ENCODE results near the gene MRPL20. TPM values are rescaled to one million over a fixed set of nuclear protein-coding genes. Genes with fewer than 3 reads are reported as not detected.

MRPL20 gene
- polyA plus RNA-seq, 1 of the 3 experiments (the other 2 are of a cell fraction) = 210 TPM

DNA sequence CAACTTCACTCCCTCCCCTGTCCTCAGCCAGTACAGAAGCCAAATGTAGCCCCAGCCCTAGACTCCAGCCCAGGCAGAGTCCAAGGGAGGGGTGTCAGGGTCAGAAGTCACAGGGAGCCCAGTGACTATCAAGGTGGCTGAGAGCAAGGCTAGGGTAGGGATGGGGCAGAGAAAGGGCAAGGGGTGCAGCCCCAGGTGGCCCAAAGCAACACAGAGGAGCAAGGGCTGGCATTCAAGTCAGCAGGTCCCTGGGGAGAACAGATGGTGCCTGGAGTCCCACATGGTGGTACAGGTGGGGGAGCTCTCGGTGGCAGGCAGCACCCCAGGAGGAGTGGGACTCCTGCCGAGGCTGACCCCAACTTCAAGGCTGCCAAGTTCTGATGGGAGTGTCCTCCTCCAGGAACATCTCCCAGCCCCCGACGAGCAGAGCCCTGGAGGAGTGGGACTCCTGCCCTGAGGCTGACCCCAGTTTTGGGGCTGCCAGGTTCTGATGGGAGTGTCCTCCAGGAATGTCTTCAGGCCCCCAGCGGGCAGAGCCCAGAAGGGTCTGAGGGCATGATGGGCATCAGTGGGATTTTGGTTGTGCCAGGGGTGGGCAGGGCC is 54.2 kb downstream of the MRPL20 start:
- DNase-seq = no peak
- H3K4me1 ChIP-seq (ENCODE audit: control insufficient read depth in 1 of 2, insufficient read depth in 2 of 2, low read depth in 1 of 2, low read length in 1 of 2) = peaks cover 0 to 40% of the 10 kb centered on the region in 2 experiments; a peak in 1 of 4 replicates
- POLR2A ChIA-PET = interaction anchor here (0.6 kb wide), 1 partner anchor 23 kb away, joined by 3 read pairs; no protein-coding TSS in a partner anchor
- H2AFZ ChIP-seq (ENCODE audit: low read depth) = no peak overlapping the region
- H3F3A ChIP-seq (replicated peaks; ENCODE audit: insufficient read depth) = peaks cover 5% of the 10 kb centered on the region
- TF ChIP-seq TAF1 (IDR thresholded peaks at IDR 0.05; ENCODE audit: borderline replicate concordance, low read depth, low read length) (no peak), SMC3 (IDR thresholded peaks at IDR 0.05; ENCODE audit: low read depth, low read length) (no peak), TEAD4 (IDR thresholded peaks at IDR 0.05; ENCODE audit: borderline replicate concordance, insufficient read depth) (no peak), EP300 (IDR thresholded peaks at IDR 0.05; ENCODE audit: borderline replicate concordance in 1 of 2, low read depth in 1 of 2, low read length in 1 of 2) (no peak), JUND (IDR thresholded peaks at IDR 0.05) (no peak; the same call in 1 of the 2 replicates), YY1 (IDR thresholded peaks at IDR 0.05; ENCODE audit: low read depth) (no peak), CHD2 (IDR thresholded peaks at IDR 0.05; ENCODE audit: low read length, partially characterized antibody) (no peak), NFIC (IDR thresholded peaks at IDR 0.05; ENCODE audit: borderline replicate concordance) (no peak), MEF2A (IDR thresholded peaks at IDR 0.05; ENCODE audit: borderline replicate concordance, low read depth) (no peak), POLR2AphosphoS5 (IDR thresholded peaks at IDR 0.05; ENCODE audit: low read depth, low read length) (peak; percentile 34; the same call in 1 of the 2 replicates)
- TF ChIP-seq, protein P1, sequence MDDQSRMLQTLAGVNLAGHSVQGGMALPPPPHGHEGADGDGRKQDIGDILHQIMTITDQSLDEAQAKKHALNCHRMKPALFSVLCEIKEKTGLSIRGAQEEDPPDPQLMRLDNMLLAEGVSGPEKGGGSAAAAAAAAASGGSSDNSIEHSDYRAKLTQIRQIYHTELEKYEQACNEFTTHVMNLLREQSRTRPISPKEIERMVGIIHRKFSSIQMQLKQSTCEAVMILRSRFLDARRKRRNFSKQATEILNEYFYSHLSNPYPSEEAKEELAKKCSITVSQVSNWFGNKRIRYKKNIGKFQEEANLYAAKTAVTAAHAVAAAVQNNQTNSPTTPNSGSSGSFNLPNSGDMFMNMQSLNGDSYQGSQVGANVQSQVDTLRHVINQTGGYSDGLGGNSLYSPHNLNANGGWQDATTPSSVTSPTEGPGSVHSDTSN (IDR thresholded peaks at IDR 0.05) = peak; percentile 14; the same call in 1 of the 2 replicates
- TF ChIP-seq, protein P2, sequence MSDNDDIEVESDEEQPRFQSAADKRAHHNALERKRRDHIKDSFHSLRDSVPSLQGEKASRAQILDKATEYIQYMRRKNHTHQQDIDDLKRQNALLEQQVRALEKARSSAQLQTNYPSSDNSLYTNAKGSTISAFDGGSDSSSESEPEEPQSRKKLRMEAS (IDR thresholded peaks at IDR 0.05; ENCODE audit: low read depth) = no peak
- no peaks in the 10 kb centered on the region for H3K9me2 ChIP-seq
- H3K9me3 ChIP-seq = no peaks in the 10 kb centered on the region
- CTCF ChIA-PET = interaction anchor here (1.7 to 5.1 kb wide), 2 partner anchors 19 to 22 kb away, joined by 8 to 48 read pairs; partner anchors contain the start of gene AURKAIP1
- no peak overlapping the region for H3K4me3 ChIP-seq (ENCODE audit: low read depth in 2 of 2, low read length in 1 of 2)
- H3K27ac ChIP-seq (ENCODE audit: low read depth in 2 of 2, low read length in 1 of 2) = no peak overlapping the region
- 100% methylated on average over 1 of the region's 5 CpGs for WGBS (ENCODE audit: low lambda C conversion rate)
- peaks cover 2% of the 10 kb centered on the region; the same call in 1 of the 2 replicates for H4K20me1 ChIP-seq (ENCODE audit: insufficient read depth)
- H3K27me3 ChIP-seq (ENCODE audit: insufficient read depth) = no peaks in the 10 kb centered on the region
- no peaks in the 10 kb centered on the region for H3K36me3 ChIP-seq (replicated peaks in 1 of 2; ENCODE audit: control insufficient read depth in 1 of 2, insufficient read depth in 2 of 2, low read length in 1 of 2)
- H3K4me2 ChIP-seq = no peak overlapping the region
- no peak overlapping the region for H3K9ac ChIP-seq
- peaks cover 10% of the 10 kb centered on the region for H3K79me2 ChIP-seq (ENCODE audit: insufficient read depth)

Other genes starting within 250 kb of the MRPL20 start
- not detected in 2 replicates for gene TTLL10, start 233.4 kb downstream of the MRPL20 start, polyA plus RNA-seq (2012; rRNA removed)
- 0.05 TPM in 1 of 2 replicates, not detected in the other for gene TNFRSF18, start 200.7 kb downstream of the MRPL20 start, polyA plus RNA-seq (2012; rRNA removed)
- gene TNFRSF4, start 193.1 kb downstream of the MRPL20 start, polyA plus RNA-seq (2012; rRNA removed) = not detected in 2 replicates
- gene SDF4, start 175.3 kb downstream of the MRPL20 start, polyA plus RNA-seq (2012; rRNA removed) = 182 and 265 TPM in 2 replicates
- gene B3GALT6, start 175.1 kb downstream of the MRPL20 start, polyA plus RNA-seq (2012; rRNA removed) = 32.0 and 38.8 TPM in 2 replicates
- 0.59 TPM in 1 of 2 replicates, not detected in the other for gene C1QTNF12, start 160.6 kb downstream of the MRPL20 start, polyA plus RNA-seq (2012; rRNA removed)
- gene UBE2J2, start 133.4 kb downstream of the MRPL20 start, polyA plus RNA-seq (2012; rRNA removed) = 31.8 and 47.5 TPM in 2 replicates
- 2.6 and 2.9 TPM in 2 replicates for gene SCNN1D, start 126.9 kb downstream of the MRPL20 start, polyA plus RNA-seq (2012; rRNA removed)
- 51.7 and 66.4 TPM in 2 replicates for gene ACAP3, start 99.4 kb downstream of the MRPL20 start, polyA plus RNA-seq (2012; rRNA removed)
- 13.9 and 19.0 TPM in 2 replicates for gene PUSL1, start 98.7 kb downstream of the MRPL20 start, polyA plus RNA-seq (2012; rRNA removed)
- gene INTS11, start 82.6 kb downstream of the MRPL20 start, polyA plus RNA-seq (2012; rRNA removed) = 137 and 141 TPM in 2 replicates
- gene CPTP, start 82.5 kb downstream of the MRPL20 start, polyA plus RNA-seq (2012; rRNA removed) = 12.3 and 13.4 TPM in 2 replicates
- gene TAS1R3, start 76.0 kb downstream of the MRPL20 start, polyA plus RNA-seq (2012; rRNA removed) = 0.06 and 0.08 TPM in 2 replicates
- gene DVL1, start 57.9 kb downstream of the MRPL20 start, polyA plus RNA-seq (2012; rRNA removed) = 31.3 and 32.0 TPM in 2 replicates
- gene MXRA8, start 48.7 kb downstream of the MRPL20 start, polyA plus RNA-seq (2012; rRNA removed) = 2.5 and 3.8 TPM in 2 replicates
- gene AURKAIP1, start 32.1 kb downstream of the MRPL20 start, polyA plus RNA-seq (2012; rRNA removed) = 175 and 214 TPM in 2 replicates
- gene CCNL2, start 8.0 kb downstream of the MRPL20 start, polyA plus RNA-seq (2012; rRNA removed) = 362 and 475 TPM in 2 replicates
- gene ANKRD65, start 14.0 kb upstream of the MRPL20 start, polyA plus RNA-seq (2012; rRNA removed) = 0.06 and 0.07 TPM in 2 replicates
- gene VWA1, start 28.4 kb upstream of the MRPL20 start, polyA plus RNA-seq (2012; rRNA removed) = 5.3 and 7.4 TPM in 2 replicates
- 0.38 and 0.49 TPM in 2 replicates for gene ATAD3C, start 42.4 kb upstream of the MRPL20 start, polyA plus RNA-seq (2012; rRNA removed)
- 47.6 and 71.6 TPM in 2 replicates for gene ATAD3B, start 64.5 kb upstream of the MRPL20 start, polyA plus RNA-seq (2012; rRNA removed)
- gene ATAD3A, start 104.9 kb upstream of the MRPL20 start, polyA plus RNA-seq (2012; rRNA removed) = 34.1 and 40.2 TPM in 2 replicates
- 6.5 and 8.1 TPM in 2 replicates for gene TMEM240, start 133.3 kb upstream of the MRPL20 start, polyA plus RNA-seq (2012; rRNA removed)
- 73.6 and 104 TPM in 2 replicates for gene SSU72, start 167.6 kb upstream of the MRPL20 start, polyA plus RNA-seq (2012; rRNA removed)
- 4.8 and 6.7 TPM in 2 replicates for gene FNDC10, start 192.8 kb upstream of the MRPL20 start, polyA plus RNA-seq (2012; rRNA removed)
- 40.4 and 45.4 TPM in 2 replicates for gene MIB2, start 208.2 kb upstream of the MRPL20 start, polyA plus RNA-seq (2012; rRNA removed)
- gene MMP23B, start 224.9 kb upstream of the MRPL20 start, polyA plus RNA-seq (2012; rRNA removed) = 0.96 and 1.2 TPM in 2 replicates

Measured in SK-N-SH (cell line).